Activated T-cell treated with anti-CD3 and anti-CD28 coated beads, Interleukin-2, amount 50 U/mL, for 72 hours (primary cell): Measurements from ENCODE around the gene TBX4. TPM values are rescaled to one million over a fixed set of nuclear protein-coding genes. Genes with fewer than 3 reads are reported as not detected.
"Not testable (repeated sequence)": the region's sequence is repeated elsewhere in the genome, so short reads cannot be mapped to it uniquely, and the experiment has no call there.

ENCODE experiments used
- ATAC-seq, 2 donors: fragments of 150-1000 bp; cut with Tn5 transposase; replicated peaks in 1 of 2; 2 replicates each; pipeline ENCODE4 v1.10.0; 2021; ENCODE audit warnings: moderate library complexity in 2 of 2, mild to moderate bottlenecking in 1 of 2
- DNase-seq, 2 donors: peaks; one replicate each; pipeline ENCODE4 v3.0.0; 2021 to 2022; ENCODE audit warnings: mixed read lengths in 1 of 2
- H3K27ac Mint-ChIP-seq: one replicate; pipeline ENCODE4 v1.8.0; 2022; ENCODE audit warnings: mild to moderate bottlenecking, moderate library complexity, mixed read lengths
- H3K27me3 Mint-ChIP-seq: one replicate; pipeline ENCODE4 v1.8.0; 2022; ENCODE audit warnings: low read depth, mixed read lengths
- H3K36me3 Mint-ChIP-seq, 2 donors: one replicate each; pipeline ENCODE4 v1.8.0; 2022; ENCODE audit warnings: mixed read lengths in 2 of 2, mild to moderate bottlenecking in 1 of 2; ENCODE audit not compliant: insufficient read depth in 2 of 2
- H3K4me1 Mint-ChIP-seq: one replicate; pipeline ENCODE4 v1.8.0; 2022; ENCODE audit warnings: low read depth, mixed read lengths
- H3K4me3 Mint-ChIP-seq, 2 donors: one replicate each; pipeline ENCODE4 v1.8.0; 2022; ENCODE audit warnings: mild to moderate bottlenecking in 2 of 2, mixed read lengths in 2 of 2, moderate library complexity in 2 of 2
- H3K9me3 Mint-ChIP-seq, 2 donors: one replicate each; pipeline ENCODE4 v1.8.0; 2022; ENCODE audit warnings: mixed read lengths in 2 of 2
- total RNA-seq, 2 donors: library from RNA; stranded (reverse); gene quantifications; one replicate each; pipeline ENCODE4 v1.2.3, GENCODE V29; 2022

The TBX4 gene
- total RNA-seq, 2 donors from 2014 or later: not detected

- not testable (repeated sequence) for DNase-seq, H3K27ac Mint-ChIP-seq, H3K4me3 Mint-ChIP-seq, H3K4me1 Mint-ChIP-seq, ATAC-seq, H3K36me3 Mint-ChIP-seq, H3K9me3 Mint-ChIP-seq
- H3K27me3 Mint-ChIP-seq: peaks cover 30% of the 10 kb centered on the region
Measured at GRCh38 chr17:61527441-61527840, 75.2 kb downstream of the TBX4 start.

DNA sequence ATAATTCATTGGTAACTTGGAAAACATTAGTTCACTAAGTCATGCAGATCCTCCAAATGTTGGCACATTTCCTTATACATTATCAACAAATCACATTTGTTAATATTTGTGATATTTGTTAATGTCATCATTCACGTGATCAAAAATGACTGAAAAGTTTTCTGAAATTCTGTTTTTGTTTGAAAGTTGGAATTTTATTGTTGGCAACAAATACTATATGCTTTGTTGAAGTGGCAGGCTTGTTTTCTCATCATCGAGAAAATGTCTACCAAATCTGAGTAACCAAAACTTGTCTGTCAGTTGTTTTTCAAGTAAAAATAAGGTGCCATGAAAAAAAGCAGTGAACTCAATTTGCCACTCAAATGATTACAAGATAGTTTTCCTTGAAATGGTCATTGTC lies 75.9 kb downstream of the TBX4 start:
- Mint-ChIP-seq H3K4me3 (no peak overlapping the region), H3K27ac (no peak overlapping the region), H3K27me3 (peaks cover 30% of the 10 kb centered on the region), H3K36me3 (no peaks in the 10 kb centered on the region), H3K9me3 (no peaks in the 10 kb centered on the region), H3K4me1 (no peaks in the 10 kb centered on the region)
- ATAC-seq: no peak
- DNase-seq: no peak

GRCh38 chr17:61531223-61531622 lies 79.0 kb downstream of the TBX4 start:
- DNase-seq (no peak), ATAC-seq (no peak)
- Mint-ChIP-seq H3K36me3 (no peaks in the 10 kb centered on the region), H3K27me3 (peaks cover 20% of the 10 kb centered on the region), H3K4me1 (no peaks in the 10 kb centered on the region), H3K9me3 (no peaks in the 10 kb centered on the region), H3K27ac (no peak overlapping the region), H3K4me3 (no peak overlapping the region)

GRCh38 chr17:61532826-61533225 lies 80.6 kb downstream of the TBX4 start:
- H3K9me3 Mint-ChIP-seq: no peaks in the 10 kb centered on the region
- no peak overlapping the region for H3K4me3 Mint-ChIP-seq
- peaks cover 14% of the 10 kb centered on the region for H3K27me3 Mint-ChIP-seq
- H3K4me1 Mint-ChIP-seq: no peaks in the 10 kb centered on the region
- H3K36me3 Mint-ChIP-seq: no peaks in the 10 kb centered on the region
- no peak overlapping the region for H3K27ac Mint-ChIP-seq
- ATAC-seq (no peak), DNase-seq (no peak)

DNA sequence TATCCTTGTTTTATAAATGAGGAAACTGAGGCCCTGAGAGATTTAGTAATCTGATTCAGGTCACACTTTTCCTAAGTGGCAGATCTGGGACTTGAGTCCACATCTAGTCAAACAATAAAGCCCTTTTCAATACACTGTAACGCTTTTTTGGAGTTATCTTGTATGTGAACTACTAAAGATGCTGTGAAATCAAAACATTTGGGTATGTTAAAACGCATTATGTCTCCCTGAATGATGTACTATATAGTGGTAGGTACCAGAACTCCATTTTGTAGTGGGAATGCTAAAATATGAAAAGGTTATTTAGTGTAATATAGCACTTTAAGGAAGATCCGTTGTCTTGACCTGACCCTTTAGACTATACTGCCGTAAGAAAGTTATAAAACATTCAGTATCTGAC lies 81.6 kb downstream of the TBX4 start:
- no peak for DNase-seq
- Mint-ChIP-seq H3K4me1 (no peaks in the 10 kb centered on the region), H3K9me3 (no peaks in the 10 kb centered on the region), H3K27me3 (peaks cover 14% of the 10 kb centered on the region), H3K27ac (no peak overlapping the region), H3K4me3 (no peak overlapping the region), H3K36me3 (no peaks in the 10 kb centered on the region)
- no peak for ATAC-seq

DNA sequence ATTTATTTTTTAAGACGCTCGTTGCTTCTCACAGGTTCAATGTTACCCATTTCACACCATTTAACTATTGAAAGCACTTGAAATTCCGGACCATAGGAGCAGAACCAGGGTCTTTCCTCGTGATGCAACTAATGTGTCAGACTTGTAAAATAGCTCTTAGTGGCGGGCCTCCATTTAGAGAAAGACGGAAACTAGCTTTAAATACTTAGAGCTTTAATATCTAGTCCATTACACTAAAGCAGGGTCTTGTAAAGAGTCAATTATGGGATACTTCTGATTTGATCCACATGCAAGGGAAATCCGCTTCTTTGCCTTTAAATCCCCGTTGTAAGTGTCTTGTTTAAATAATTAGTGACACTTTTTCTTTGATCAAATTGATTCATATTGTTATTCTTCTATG lies 82.2 kb downstream of the TBX4 start:
- Mint-ChIP-seq H3K36me3 (no peaks in the 10 kb centered on the region), H3K4me3 (no peak overlapping the region), H3K27ac (no peak overlapping the region), H3K27me3 (peaks cover 14% of the 10 kb centered on the region), H3K4me1 (no peaks in the 10 kb centered on the region), H3K9me3 (no peaks in the 10 kb centered on the region)
- DNase-seq (no peak), ATAC-seq (no peak)

Other genes with a start within 250 kb of the TBX4 start
- gene TBX2, start 52.6 kb upstream of the TBX4 start, total RNA-seq: under 1 TPM; 0.10 to 0.44 TPM
- not detected for gene NACA2, start 138.8 kb downstream of the TBX4 start, total RNA-seq